ENCODE data around the gene KNOP1.

Gene KNOP1

DNA sequence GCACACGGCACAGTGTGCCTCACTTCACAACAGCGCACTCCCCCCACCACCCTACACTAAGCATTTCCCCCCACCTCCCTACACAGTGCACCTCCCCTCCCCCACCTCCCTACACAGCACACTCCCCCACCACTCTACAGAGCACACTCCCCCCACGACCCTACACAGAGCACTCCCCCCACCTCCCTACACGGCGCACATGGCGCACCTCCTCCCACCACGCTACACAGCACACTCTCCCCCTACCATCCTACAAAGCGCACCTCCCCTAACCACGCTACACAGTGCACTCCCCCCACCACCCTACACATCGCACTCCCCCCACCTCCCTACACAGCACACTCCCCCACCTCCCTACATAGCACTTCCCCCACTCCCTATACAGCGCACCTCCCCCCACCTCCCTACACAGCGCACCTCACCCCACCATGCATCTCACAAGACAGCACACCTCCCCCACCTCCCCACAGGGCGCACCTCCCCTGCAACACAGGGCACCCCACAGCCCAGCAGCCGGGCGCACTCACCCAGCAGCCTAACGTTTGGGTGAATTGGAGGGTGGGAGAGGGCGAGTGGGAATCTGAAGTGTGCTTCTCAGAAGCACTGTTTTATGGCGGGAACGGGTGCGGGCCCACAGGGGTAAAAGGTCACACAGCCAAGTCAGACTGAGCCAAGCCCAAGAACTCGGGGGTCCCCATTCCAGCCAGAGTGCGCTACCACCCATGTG, 10.3 kb downstream of the KNOP1 start:
- no peak overlapping the region for H3K4me3 ChIP-seq (ENCODE audit: low read length)
- TF ChIP-seq, protein P1, sequence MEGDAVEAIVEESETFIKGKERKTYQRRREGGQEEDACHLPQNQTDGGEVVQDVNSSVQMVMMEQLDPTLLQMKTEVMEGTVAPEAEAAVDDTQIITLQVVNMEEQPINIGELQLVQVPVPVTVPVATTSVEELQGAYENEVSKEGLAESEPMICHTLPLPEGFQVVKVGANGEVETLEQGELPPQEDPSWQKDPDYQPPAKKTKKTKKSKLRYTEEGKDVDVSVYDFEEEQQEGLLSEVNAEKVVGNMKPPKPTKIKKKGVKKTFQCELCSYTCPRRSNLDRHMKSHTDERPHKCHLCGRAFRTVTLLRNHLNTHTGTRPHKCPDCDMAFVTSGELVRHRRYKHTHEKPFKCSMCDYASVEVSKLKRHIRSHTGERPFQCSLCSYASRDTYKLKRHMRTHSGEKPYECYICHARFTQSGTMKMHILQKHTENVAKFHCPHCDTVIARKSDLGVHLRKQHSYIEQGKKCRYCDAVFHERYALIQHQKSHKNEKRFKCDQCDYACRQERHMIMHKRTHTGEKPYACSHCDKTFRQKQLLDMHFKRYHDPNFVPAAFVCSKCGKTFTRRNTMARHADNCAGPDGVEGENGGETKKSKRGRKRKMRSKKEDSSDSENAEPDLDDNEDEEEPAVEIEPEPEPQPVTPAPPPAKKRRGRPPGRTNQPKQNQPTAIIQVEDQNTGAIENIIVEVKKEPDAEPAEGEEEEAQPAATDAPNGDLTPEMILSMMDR (conservative IDR thresholded peaks at IDR 0.05; ENCODE audit: low read depth, low read length): no peak
- DNase-seq (ENCODE audit: low read depth): no peak

DNA sequence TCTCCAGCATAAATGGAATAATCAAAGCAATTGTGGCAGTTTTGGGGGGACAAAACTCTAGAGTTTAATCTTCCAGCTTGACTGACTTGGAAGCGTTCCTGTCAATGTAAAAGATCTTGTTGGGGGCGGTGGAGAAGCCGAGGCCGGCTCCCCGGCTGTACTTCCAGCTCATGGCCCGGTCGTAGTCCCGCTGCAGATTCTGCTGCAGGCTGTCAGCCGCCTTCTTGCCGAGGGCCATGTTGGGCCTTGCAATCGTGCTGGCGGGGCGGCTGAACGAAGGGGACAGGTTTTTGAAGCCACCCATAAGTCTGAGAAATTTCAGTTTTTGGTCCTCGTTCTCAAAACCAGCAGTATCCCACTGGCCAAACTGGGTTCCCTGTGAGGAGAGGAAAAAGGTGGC, 11.2 kb downstream of the KNOP1 start:
- DNase-seq (ENCODE audit: low read depth): no peak
- no peak overlapping the region for H3K4me3 ChIP-seq (ENCODE audit: low read length)
- TF ChIP-seq, protein P1 (conservative IDR thresholded peaks at IDR 0.05; ENCODE audit: low read depth, low read length): no peak

DNA sequence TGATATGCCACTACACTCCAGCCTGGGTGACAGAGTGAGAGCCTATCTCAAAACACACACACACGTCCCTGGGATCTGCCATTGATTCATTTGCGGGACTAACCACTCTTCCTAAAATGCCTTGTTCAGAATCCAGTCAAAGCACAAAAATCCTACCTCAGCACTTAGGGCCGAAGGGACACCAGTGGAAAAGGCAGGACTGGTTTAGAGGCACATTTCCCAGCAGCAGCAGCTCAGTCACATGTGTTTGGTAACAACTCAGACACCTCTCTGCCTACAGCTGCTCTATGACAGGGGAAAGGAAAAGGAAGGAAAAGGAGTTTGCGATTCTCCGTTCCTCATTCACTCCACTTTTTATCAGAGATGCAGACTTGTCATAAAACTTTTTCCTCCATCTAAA, 12.2 kb downstream of the KNOP1 start:
- no peak overlapping the region for H3K4me3 ChIP-seq (ENCODE audit: low read length)
- DNase-seq (ENCODE audit: low read depth): no peak
- TF ChIP-seq, protein P1 (conservative IDR thresholded peaks at IDR 0.05; ENCODE audit: low read depth, low read length): no peak

DNA sequence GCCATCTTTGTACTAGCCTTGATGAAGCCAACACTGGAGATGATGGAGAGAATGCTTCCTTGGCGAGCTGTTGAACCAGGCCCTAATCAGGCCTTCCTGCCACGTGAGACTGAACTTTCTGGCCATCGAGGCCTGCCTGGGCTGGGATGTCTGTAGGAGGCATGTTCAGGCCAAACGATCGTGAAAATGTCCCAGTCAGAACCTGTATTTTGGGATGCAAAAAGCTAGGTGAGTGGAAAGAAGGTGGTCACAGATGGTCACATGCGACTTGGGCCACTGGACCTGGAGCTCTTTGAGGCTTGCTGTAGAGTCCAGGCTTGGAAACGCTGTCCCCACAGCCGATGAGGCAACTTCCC, 12.9 kb downstream of the KNOP1 start:
- TF ChIP-seq, protein P1 (conservative IDR thresholded peaks at IDR 0.05; ENCODE audit: low read depth, low read length): no peak
- H3K4me3 ChIP-seq (ENCODE audit: low read length): no peak overlapping the region

DNA sequence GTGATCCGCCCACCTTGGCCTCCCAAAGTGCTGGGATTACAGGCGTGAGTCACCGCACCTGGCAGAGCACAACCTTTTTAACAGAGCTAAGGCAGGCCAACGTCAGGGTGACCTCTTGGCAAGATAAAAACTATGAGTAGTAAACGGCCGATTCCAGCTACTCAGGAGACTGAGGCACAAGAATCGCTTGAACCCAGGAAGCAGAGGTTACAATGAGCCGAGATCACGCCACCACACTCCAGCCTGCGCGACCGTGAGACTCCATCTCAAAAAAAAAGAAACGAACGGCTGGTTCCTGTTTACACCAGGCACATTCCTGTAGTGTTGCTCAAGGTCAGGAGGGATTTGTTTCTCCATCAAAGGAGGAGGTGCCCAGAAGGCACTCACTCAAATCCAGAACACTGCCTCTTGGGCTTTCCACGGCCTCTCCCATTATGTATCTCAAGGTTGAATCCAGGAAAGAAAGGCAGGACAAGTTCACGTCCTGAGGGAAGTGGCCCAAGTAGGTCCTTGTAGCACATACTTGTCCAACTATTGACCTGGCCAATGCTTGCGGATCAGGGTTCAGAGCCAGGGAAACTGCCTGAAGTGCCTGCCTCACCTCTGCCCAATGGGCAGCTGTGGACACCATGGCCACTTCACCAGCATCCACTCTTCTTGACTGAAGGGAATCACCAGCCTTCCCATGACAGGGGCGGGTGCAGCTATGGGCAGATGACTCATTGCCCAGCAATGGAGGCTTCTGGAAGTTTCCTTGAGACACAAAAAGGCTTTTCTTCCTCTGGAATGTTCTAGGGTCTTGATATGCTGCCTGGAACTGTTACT, 13.5 kb downstream of the KNOP1 start:
- DNase-seq (ENCODE audit: low read depth): no peak
- TF ChIP-seq, protein P1 (conservative IDR thresholded peaks at IDR 0.05; ENCODE audit: low read depth, low read length): no peak
- no peak overlapping the region for H3K4me3 ChIP-seq (ENCODE audit: low read length)

More for the DNA sequence above, 12.9 kb downstream of the KNOP1 start:
- DNase-seq (ENCODE audit: low read depth): no peak

DNA sequence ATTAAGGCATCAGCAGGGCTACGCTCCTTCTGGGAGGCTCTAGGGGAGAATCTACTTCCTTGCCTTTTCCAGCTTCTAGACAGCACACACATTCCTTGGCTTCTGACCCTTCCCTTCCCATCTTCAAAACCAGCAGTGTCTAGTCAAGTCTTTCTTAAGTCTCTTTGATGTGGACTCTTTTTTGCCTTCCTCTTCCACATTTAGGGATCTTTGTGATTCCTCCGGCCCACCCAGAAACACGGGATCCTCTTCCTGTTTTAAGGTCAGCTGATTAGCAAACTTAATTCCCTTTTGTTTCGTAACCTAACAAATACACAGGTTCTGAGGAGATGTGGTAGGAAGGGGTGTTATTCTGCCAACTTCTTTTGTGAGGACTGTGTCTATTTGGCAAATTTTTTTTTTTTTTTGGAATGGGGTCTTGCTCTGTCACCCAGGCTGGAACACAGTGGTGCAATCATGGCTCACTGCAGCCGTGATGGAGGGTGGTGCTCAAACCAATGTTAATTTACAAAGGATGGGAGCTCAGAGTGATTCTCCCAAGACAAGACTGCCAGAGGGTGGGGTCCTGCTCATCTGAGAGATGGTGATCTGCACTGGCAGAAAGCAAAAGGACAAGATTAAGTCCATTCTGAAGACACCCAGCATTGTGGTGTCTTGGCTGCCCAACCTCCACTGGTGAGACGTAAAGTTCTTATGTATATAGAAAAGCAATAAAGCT, 14.7 kb downstream of the KNOP1 start:
- DNase-seq (ENCODE audit: low read depth): no peak
- TF ChIP-seq, protein P1 (conservative IDR thresholded peaks at IDR 0.05; ENCODE audit: low read depth, low read length): no peak
- no peak overlapping the region for H3K4me3 ChIP-seq (ENCODE audit: low read length)

All from retinal pigment epithelial cell (primary cell).